Right hindlimb (tissue), 1 donor: ENCODE measurements around the gene TMEM114.

ENCODE experiments used
- DNase-seq: peaks from one replicate; pipeline ENCODE4 v3.0.0-alpha.2; 2018

Gene TMEM114

DNA sequence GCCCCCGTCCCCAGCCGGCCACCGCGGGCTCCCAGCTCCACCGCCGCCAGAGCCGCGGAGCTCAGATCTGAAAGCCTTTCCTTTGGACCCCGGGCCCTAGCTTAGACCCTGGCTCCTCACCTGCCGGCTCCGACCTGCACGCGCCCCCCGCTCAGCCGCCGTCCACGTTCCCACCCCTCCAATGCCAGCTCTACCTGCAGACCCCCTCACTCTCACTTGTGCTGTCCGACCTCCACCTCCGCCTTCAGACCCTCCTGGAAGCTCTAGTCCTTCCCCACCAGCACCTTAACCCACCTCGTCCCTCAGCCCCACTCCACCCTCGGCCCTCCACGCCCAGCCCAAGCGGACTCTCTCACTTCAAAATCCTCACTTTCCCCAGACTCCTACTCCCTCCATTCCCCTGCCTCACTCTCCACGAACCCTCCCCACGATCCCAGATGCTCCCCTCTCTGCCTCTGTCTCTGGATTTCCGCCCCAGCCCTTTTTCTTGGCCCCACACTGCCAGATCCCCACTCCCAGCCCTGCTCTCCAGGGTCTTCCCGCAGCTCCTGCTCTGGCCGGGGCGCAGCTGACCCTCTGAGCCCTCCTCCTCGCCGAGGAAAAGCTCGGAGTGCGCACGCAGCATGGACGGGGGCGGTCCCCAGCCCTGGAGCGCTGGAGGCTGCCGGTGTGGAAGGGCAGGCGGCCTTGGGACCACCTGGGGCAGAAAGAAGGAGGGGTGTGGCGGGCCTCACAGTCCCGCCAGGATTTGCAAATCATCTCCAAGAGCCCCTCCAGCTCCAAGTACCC lies at the start of gene TMEM114:
TMEM114 (minus strand) TSS at position 612 of the 789 bp plus-strand sequence. CDS start 673 bp downstream, outside the sequence.
- DNase-seq, result no peak

DNA sequence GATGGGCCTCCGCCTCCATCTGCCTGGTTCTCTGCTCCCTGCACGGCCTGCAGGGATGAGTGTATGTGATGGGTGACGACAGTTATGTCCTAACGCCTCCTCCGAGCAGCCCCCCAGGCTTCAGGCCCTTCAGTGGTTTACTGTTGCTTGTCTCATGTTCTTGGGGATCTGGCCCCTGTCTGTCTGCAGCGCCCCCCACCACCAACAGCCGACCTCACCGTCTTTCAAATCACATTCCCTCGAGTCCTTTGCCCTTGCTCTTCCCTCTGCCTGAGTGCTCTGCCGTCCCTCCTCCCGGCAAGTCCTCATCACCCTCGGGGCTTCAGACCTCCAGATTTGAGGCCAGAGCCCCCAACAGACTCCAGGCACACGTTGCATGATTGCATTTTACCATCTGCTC lies 49.4 kb upstream of the TMEM114 start:
- no peak for DNase-seq

DNA sequence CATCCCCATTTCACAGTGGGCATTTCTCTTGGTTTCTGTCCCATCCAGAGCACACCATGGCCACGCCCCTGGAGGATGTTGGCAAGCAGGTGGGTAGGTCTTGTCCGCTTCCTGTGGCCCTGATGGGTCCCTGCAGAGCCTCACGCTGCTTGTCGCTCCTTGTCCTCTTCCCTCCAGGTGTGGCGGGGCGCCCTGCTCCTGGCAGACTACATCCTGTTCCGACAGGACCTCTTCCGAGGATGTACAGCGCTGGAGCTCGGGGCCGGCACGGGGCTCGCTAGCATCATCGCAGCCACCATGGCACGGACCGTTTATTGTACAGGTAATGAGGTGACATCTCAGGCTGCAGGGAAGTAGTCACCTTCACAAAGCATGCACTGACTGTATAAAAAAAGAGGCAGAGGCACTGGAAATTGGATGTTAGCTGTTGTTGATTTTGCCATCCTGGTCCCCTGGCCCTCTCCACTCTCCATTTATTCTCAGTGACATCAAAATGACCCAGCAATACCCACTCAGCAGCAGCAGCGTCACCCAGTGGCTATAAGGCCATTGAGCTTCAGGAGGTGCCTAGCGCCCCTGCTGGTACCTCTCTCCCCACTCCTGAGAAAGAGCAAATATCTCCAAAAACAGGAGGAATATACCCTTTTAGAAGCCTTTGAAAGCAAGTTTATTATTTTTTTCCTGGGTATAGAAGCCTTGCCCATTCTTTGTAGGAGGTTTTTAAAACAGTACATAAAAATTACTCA lies 44.9 kb upstream of the TMEM114 start:
- no peak for DNase-seq

DNA sequence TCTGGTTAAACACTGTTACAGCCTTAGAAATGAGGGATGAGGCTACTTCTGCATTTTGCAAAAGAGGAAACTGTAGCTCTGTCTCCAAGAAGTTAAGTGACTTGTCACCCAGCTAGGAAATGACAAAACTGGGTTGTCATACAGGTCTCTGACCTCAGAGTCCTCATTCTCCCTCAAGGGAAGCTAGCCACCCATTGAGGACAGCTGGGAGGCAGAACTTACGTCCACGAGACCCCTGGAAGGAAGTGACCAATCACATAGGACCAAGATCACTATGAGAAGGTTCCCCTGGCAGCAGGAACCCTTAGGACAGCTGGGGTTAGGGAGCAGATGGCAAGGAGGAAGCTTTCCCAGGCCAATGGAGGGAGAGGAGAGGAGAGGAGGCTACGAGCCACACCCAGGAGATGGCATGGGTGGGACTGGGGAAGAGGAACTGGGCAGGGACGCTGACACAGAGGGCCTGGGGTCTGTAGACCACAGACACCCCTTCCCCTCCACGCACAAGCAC lies 42.4 kb upstream of the TMEM114 start:
- DNase-seq, result no peak

DNA sequence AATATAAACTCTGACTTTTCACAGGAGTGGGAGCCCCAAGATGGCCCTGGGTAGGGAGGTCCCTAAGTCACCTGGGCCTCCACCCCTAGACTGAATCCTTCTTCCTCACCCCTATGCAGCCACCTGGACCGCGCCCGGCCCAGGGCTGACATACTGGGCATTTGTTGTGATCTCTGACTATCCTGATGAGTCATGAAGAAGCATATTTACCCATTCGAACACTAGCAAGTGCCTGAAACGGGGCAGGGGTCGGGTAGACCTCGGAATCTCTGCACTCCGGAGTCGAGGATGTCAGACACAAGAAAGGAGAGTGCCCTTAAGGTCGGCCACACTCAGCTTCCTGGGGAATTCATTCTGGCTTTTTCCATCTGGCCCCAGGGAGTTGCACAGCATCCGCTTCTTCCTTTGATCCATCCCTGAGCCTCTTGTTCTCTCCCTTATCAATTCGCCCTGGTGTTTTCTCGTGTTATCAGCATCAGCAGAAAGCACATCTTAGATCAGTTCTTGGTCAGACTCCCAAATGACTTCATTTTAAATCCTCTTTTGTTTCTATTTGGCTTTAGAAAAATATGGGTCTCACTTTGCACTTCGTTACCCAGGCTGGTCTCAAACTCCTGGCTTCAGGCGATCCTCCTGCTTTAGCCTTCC lies 41.6 kb upstream of the TMEM114 start:
- DNase-seq, result no peak

DNA sequence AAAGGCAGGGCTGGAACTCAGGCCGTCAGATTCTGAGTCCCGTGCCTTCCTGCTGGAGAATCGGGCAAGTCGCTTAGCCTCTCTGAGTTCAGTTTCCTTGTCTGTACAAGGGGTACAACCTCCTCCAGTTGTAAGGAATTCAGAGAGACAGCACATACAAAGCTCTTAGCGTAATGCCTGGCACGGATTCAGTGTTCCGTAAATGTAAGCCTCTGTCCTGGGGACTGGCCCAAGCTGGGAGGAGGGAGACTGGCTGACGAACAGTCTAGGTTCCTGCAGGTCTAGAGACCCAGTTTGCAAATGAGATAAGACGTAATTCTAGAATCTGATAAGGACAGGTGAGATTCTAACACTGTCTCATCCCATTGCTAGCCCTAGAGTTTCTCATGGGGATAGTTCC lies 41.1 kb upstream of the TMEM114 start:
- DNase-seq, result no peak

DNA sequence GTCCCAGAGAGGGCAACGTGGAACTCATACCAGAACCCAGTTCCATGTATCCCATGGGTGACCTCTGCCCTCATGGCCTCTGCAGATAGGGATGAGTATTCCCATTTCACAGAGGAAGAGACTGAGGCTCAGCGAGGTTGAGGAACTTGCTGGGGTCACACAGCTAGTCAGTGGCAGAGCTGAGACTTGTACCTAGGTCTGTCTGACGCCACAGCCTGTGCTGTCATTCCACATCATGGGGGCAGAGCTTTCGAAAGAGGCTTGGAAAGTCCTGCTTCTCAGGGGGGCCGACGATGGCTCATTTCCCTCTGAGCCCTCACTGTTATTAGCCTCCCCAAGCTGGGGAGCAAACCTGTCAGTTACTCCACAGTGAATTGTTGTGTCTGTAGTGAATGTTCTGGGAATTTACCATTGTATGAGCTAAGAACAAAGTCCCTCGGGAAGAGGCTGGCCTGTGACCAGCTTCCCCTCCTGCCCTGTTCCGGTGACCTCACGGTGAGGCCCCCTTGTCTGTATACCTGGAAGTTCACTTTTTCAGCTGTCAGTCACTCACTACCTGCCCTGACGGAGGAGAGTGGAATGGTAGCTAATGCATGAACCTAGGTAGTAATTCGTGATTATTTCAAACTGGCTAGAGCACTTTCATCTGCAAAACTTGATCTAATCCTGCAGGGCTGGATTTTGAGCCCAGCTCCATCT lies 40.1 kb upstream of the TMEM114 start:
- no peak for DNase-seq

DNA sequence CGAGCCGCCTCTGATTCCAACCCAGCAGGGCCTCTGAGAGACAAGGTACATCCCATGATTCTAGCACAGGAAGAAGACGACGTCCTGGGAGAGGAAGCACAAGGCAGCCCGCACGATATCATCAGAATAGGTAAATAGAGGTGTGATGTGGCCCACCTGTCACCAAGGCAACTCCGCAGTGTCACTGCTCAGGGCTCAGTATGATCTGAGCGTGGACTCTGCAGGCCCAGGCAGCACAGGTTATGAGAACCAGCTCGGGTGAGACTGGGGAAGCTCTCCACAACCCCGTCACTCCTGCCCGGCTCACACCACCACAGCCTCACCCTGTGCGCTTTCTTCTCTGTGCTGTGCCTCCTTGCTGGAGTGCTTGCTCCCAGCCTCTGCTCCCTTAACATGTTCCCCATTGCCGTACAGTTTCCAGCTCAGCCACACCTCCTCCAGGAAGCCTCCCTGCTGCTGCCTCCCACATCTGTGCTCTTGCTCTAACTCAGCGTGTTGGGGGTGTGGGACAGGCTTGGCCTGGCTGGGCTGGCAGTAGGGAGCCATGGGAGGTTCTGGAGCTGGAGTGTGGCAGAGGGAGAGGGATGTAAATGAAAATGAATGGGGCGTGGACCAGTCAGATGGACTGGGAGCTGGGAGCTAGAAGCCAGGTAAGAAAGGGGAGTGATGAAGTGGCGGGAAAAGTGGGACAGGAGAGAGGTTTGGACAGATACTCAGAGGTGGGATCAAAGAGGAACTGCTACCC lies 38.8 kb upstream of the TMEM114 start:
- no peak for DNase-seq

DNA sequence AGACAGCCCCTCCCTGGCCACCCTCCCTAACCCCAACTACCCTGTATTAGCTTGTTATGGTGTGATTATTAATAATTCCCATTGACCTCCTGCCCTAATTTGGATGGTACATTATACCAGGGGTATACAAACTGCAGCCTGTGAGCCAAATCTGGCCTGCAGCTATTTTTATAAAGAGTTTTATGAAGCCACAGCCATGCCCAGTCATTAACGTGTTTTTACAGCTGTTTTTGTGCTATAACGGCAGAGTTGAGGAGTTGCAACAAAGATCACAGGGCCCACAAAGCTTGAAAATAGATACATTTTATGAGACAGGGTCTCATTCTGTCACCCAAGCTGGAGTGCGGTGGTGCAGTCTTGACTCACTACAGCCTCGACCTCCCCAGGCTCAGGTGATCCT lies 37.1 kb upstream of the TMEM114 start:
- DNase-seq, result no peak

DNA sequence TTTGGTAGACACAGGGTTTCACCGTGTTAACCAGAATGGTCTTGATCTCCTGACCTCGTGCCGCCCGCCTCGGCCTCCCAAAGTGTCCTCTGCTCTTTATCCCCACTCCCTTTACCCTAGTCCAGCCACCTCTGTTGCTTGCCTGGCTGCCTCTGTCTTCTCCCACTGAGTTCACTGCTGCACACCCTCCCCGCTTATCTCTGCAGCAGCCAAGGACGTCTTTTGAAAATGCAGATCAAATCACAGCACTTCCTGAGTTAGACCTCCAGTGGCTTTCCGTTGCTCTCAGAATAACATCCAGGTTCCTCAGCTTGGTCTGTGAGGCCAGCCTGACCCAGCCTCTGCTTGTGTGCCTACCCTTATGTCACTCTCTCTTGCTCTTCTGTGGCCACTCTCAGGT lies 36.6 kb upstream of the TMEM114 start:
- no peak for DNase-seq

DNA sequence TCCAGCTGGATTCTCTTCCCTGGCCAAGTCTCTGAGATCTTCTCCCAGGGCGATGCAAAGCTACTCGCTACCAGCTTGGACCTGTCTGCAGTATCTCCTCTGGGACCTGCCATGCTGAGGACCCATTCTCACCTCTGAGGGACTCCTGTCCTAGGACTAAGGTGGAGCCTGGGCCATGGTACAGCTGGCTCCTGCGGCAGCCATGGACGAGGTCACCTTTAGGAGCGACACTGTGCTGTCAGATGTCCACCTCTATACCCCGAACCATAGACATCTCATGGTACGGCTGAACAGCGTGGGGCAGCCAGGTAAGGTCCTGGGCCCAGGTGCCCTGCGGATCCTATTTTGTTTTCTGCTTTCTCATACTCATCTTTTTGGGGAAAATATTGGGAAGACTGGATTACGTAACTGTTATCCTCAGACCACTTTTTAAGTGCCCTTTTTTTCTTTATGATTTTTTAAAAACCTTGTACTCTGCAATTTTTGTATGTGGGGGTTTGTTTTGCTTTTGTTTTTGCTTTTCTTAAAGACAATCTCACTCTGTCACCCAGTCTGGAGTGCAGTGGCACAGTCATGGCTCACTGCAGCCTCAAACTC lies 35.3 kb upstream of the TMEM114 start:
- no peak for DNase-seq

DNA sequence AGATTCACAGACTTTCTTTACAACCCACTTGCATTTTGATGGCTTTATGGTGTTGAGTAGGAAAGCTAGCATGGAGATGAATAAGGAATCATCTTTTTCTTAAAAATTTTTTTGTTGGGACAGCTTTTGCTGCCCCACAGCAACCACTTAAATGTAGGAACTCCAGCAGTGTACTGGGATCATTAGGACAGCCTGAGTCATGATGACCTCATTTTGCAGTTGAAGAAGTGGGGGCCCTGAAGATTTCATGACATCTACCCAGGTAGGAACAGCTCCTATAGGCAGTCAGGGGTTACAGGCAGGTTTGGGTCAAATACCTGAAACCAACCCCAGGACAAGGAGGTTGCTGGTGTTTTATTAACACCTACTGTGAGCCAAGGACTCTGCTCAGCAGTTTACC lies 33.3 kb upstream of the TMEM114 start:
- no peak for DNase-seq

DNA sequence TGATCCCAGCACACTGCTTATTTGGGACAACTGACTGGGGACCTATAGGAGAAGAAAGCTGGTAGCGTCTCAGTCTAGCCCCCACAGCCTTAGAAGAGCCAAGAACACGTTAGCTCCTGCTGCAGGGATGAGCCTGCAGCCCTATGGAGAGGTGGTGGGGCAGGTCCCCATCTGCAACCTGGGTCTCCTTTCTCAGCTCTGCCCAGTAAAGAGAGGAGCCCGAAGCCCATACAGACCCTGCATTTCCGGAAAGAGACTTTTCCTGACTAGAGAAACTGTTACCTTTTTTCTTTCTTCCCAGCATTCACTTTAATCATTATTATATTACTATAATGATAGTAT lies 32.0 kb upstream of the TMEM114 start:
- DNase-seq, result no peak

DNA sequence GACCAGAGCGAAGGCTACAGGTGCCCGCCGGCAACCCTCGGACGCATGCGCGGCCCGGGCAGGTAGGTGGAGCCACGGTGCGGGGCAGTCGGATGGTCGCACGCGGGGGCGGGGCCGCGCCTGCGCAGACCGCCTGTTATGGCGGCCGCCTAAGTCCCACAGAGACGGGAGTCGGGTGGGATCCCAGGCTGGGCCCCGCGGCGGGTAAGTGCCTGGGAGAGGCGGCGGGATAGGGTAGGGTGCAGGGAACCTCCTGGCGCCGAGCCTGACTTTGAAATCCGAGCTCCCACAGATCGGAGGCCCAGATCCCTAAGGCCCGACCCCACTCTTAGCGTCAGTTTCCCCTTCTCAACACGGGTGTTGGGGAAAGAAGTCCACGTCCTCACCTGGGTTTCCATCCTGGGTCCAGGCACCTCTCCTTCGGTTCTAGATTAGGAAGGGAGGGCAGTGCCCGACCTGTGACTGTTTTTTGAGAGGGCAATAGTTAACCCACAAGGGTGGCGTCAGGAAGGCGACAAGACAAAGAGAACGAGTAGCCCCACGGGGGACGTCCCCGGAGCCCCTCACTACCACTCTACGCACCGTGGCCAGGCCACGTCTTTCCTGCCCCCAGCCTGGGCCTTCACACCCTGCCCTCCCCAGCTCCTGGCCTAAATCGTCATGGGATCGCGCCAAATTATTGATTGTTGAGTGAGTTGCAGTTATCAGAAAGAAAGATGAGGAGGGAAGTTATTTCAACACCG lies 31.4 kb upstream of the TMEM114 start, which contains the start of gene METTL22:
METTL22 (plus strand) TSS at position 127 of the 743 bp plus-strand sequence. CDS start 3,968 bp downstream, outside the sequence.
- DNase-seq, result peak; percentile 92

DNA sequence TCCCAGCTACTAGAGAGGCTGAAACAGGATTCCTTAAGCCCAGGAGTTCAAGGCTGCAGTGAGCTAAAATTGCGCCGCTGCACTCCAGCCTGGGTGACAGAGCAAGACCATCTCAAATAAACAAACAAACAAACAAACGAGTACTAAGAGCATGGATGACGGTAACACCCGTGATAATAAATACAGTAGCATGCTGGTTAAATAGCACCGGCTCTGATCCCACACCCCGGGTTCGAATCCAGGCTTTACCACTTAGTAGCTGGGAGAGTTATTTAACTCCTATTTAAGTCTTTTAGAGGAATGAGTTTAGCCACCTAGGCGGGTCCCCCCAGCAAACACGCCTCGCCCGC lies 30.9 kb upstream of the TMEM114 start:
- DNase-seq, result no peak

DNA sequence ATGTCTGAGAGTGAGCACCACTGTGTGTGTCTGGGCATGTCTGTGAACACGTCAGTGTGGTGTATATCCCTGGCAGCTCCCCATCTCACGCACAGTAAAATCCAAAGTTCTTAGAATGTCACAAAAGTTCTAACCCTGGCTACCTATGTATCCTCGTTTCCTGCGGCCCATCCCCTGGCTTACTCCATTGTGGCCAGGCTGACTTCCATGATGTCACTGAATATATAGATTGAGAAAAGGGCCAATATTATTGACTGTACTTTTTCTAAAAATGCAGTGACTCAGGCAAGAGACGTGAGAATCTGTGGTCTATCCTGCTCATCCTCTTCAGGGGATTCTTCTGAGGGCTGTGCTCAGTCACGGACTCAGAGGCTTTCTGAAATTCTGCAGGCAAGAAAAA lies 30.2 kb upstream of the TMEM114 start:
- DNase-seq, result no peak

DNA sequence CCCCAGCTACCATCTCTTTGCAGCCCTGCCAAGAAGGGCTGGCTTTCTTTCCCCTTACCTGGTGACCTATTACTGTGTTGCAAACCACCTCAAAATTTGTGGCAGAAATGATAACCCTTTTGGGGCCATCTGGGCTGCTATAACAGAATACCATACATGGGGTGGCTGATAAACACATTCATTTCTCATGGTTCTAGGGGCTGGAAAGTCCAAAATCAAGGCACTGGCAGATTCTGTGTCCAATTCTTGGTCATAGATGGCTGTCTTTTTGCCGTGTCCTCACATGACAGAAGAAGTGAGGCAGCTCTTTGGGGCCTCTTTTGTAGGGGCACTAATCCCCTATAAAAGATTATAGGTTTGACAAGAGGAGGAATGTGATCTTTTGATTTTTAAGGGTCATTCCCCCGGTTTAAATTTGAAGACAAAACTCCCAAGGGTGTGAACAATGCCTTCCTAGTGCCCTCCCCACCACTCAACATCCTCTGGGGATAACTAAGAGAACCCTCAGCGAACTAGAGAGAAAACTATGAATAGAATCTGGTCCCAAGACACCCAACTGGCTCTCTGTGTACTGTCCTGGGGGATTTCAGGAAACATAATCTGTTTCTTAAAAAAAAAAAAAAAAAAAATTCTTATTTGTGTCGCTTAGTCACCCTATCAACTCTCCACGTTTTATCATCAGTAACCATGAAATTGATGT lies 29.5 kb upstream of the TMEM114 start:
- DNase-seq, result no peak

DNA sequence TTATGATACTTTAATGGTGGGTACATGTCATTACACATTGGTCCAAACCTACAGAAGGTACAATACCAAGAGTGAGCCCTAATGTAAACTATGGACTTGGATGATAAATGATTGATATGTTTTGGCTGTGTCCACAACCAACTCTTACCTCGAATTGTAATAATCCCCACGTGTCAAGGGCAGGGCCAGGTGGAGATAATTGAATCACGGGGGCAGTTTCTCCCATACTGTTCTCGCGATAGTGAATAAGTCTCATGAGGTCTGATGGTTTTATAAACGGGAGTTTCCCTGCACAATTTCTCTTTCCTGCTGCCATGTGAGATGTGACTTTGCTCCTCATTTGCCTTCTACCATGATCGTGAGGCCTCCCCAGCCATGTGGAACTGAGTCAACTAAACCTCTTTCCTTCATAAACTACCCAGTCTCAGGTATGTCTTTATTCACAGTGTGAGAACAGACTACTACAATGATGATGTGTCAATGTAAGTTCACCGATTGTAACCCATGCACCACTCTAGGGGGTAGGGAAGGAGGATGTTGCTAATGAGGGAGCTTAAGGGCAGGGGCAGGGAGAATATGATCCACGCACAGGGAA lies 24.2 kb upstream of the TMEM114 start:
- DNase-seq, result no peak

DNA sequence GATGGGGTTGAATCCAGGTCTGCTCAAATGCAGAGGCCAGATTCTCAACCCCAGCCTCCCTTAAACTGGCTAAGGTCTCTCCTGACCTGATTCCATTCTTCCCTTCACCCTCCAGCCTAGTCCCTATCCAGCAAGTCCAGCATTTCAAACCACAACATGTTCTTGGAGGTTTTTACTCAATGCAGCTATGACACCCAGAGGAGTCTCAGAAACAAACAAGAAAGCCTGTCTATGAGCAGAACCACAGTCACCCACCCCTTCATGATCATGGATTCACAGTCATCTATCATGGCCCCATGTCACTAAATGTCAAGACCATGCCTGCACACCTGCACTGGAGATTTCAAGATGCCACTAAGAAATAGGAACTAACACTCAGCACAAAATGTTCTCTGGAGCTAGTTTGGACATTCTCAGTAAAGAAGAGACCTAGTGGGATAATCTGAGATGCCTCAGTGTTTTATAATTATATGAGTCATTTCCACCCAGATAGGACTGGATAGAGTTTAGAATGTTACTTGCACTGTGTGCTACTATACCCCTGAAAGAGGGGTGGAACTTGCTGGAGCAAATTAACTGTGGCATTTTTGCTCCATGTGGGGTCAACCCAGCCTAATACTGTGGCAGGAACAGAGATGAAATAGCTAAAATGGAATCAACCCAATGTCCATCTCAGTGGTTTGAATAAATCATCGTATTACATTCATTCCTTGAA lies 21.7 kb upstream of the TMEM114 start:
- no peak for DNase-seq
